Breast epithelium (tissue), 3 donors: ENCODE data around the gene CES4A.

ENCODE experiments used
- CTCF ChIP-seq, 3 donors: fragments of 450-650 bp; IDR thresholded peaks; one replicate each; pipeline ENCODE4 v1.5.1; 2016 to 2017; ENCODE audit warnings: antibody characterized with exemption in 3 of 3, mild to moderate bottlenecking in 3 of 3, moderate library complexity in 3 of 3
- POLR2A ChIP-seq: fragments of 450-650 bp; IDR thresholded peaks from one replicate; pipeline ENCODE4 v1.6.1; 2016; ENCODE audit warnings: antibody characterized with exemption, mild to moderate bottlenecking, moderate library complexity

- TF ChIP-seq CTCF (IDR thresholded peaks at IDR 0.05) (no peak), POLR2A (no peak)
These were observed 9.2 kb upstream of the CES4A start for GRCh38 chr16:66979011-66979717.
